GM19438 (cell line): ENCODE data around the gene C10orf105.

Experiments
- ATAC-seq: cut with Tn5 transposase; IDR thresholded peaks from one replicate; pipeline ENCODE4 v1.9.1; 2021; ENCODE audit warnings: low read depth; ENCODE audit not compliant: unreplicated experiment

Gene C10orf105

GRCh38 chr10:71703577-71703976 lies 16.0 kb downstream of the C10orf105 start:
- ATAC-seq = no peak

- no peak for ATAC-seq
Observed at GRCh38 chr10:71701496-71702132, 18.0 kb downstream of the C10orf105 start.

- no peak for ATAC-seq
Observed at GRCh38 chr10:71700731-71701368, 18.7 kb downstream of the C10orf105 start.

GRCh38 chr10:71698737-71699136 lies 20.8 kb downstream of the C10orf105 start:
- no peak for ATAC-seq

- no peak for ATAC-seq
Observed at GRCh38 chr10:71697938-71698709, 21.5 kb downstream of the C10orf105 start.

- no peak for ATAC-seq
Observed at GRCh38 chr10:71696628-71697326, 22.8 kb downstream of the C10orf105 start.

- no peak for ATAC-seq
Observed at GRCh38 chr10:71695502-71696476, 23.8 kb downstream of the C10orf105 start.

GRCh38 chr10:71694567-71694968 lies 25.0 kb downstream of the C10orf105 start:
- peak; percentile 92 for ATAC-seq

GRCh38 chr10:71694039-71694501 lies 25.5 kb downstream of the C10orf105 start:
- peak; percentile 19 for ATAC-seq

GRCh38 chr10:71693377-71693776 lies 26.2 kb downstream of the C10orf105 start:
- ATAC-seq = no peak

- no peak for ATAC-seq
Observed at GRCh38 chr10:71692598-71693306, 26.8 kb downstream of the C10orf105 start.

- ATAC-seq = no peak
Observed at GRCh38 chr10:71691405-71691804, 28.2 kb downstream of the C10orf105 start.

- no peak for ATAC-seq
Observed at GRCh38 chr10:71690094-71690720, 29.4 kb downstream of the C10orf105 start.

- ATAC-seq = no peak
Observed at GRCh38 chr10:71688256-71688655, 31.3 kb downstream of the C10orf105 start.

GRCh38 chr10:71687480-71687879 lies 32.1 kb downstream of the C10orf105 start:
- ATAC-seq = no peak

GRCh38 chr10:71687077-71687476 lies 32.5 kb downstream of the C10orf105 start:
- no peak for ATAC-seq

- ATAC-seq = no peak
Observed at GRCh38 chr10:71685554-71686232, 33.9 kb downstream of the C10orf105 start.
